Gastroesophageal sphincter (tissue), 4 donors: ENCODE measurements around the gene UAP1L1. TPM values are rescaled to one million over a fixed set of nuclear protein-coding genes. Genes with fewer than 3 reads are reported as not detected.
A peak's percentile ranks its signal among the peaks of the same experiment; 100 is the strongest.

Experiments
- ATAC-seq: fragments of 150-250 bp; one replicate; pipeline ENCODE4 v1.9.1; 2016; ENCODE audit warnings: mild to moderate bottlenecking, moderate library complexity
- H3K27ac ChIP-seq, 4 donors: fragments of 200-600 bp; sonication (generic) in 3 of 4; 1 replicate in 3 of 4; 2 replicates in 1 of 4; pipeline ENCODE4 v1.5.1; 2016 to 2019
- H3K27me3 ChIP-seq: fragments of 200-600 bp; sonication (generic); one replicate; pipeline ENCODE4 v1.5.1; 2019
- H3K36me3 ChIP-seq, 2 donors: fragments of 200-600 bp; sonication (generic); one replicate each; pipeline ENCODE4 v1.5.1; 2019; ENCODE audit warnings: control low read depth in 1 of 2
- H3K4me1 ChIP-seq, 3 donors: fragments of 200-600 bp; sonication (generic); 1 replicate in 2 of 3; 2 replicates in 1 of 3; pipeline ENCODE4 v1.5.1; 2016 to 2019; ENCODE audit warnings: control low read depth in 2 of 3
- H3K4me3 ChIP-seq, 2 donors: fragments of 200-600 bp; sonication (generic); one replicate each; pipeline ENCODE4 v1.5.1; 2019; ENCODE audit warnings: mild to moderate bottlenecking in 1 of 2, moderate library complexity in 1 of 2
- H3K9me3 ChIP-seq, 3 donors: fragments of 200-600 bp; sonication (generic); one replicate each; pipeline ENCODE4 v1.5.1; 2017 to 2019; ENCODE audit warnings: control low read depth in 2 of 3
- EP300 ChIP-seq: sonication (generic); formaldehyde crosslinking; IDR thresholded peaks from one replicate; pipeline ENCODE4 v1.6.1; 2017; ENCODE audit warnings: antibody characterized with exemption, mild to moderate bottlenecking
- POLR2A ChIP-seq, 2 donors: fragments of 450-650 bp; IDR thresholded peaks; one replicate each; pipeline ENCODE4 v1.6.1; 2017; ENCODE audit warnings: antibody characterized with exemption in 2 of 2, mild to moderate bottlenecking in 2 of 2, moderate library complexity in 1 of 2
- POLR2AphosphoS5 ChIP-seq: sonication (generic); formaldehyde crosslinking; IDR thresholded peaks from one replicate; pipeline ENCODE4 v1.6.1; 2017; ENCODE audit warnings: antibody characterized with exemption
- WGBS, 2 donors: methylation state at CpG; one replicate each; pipeline ENCODE4 v1.1.5; 2018; ENCODE audit warnings: low coverage in 1 of 2; 5-methylcytosine and 5-hydroxymethylcytosine counted together
- total RNA-seq, 4 donors: library from RNA; depleted of rRNA; stranded (reverse); fragments of >200 nt; gene quantifications; one replicate each; pipeline ENCODE4 v1.1.0, GENCODE V29; 2016
- TF ChIP-seq, protein P1 (sequence below), 4 experiments: fragments of 200-600 bp in 2 of 4; fragments of 450-650 bp in 2 of 4; sonication (generic) in 1 of 4; IDR thresholded peaks; one replicate each; pipeline ENCODE4 v1.5.1; 2017 to 2019; ENCODE audit warnings: antibody characterized with exemption in 4 of 4, mild to moderate bottlenecking in 2 of 4, moderate library complexity in 2 of 4

Gene UAP1L1
- total RNA-seq, 4 donors from 2014 or later: 4.2 to 7.3 (median 6.0) TPM

GRCh38 chr9:137069508-137070091, 7.7 kb upstream of the UAP1L1 start:
- H3K4me1 ChIP-seq: peaks cover 0 to 26% (median 0%) of the 10 kb centered on the region in 3 donors
- no peak for TF ChIP-seq EP300
- TF ChIP-seq POLR2AphosphoS5: no peak
- TF ChIP-seq, protein P1, sequence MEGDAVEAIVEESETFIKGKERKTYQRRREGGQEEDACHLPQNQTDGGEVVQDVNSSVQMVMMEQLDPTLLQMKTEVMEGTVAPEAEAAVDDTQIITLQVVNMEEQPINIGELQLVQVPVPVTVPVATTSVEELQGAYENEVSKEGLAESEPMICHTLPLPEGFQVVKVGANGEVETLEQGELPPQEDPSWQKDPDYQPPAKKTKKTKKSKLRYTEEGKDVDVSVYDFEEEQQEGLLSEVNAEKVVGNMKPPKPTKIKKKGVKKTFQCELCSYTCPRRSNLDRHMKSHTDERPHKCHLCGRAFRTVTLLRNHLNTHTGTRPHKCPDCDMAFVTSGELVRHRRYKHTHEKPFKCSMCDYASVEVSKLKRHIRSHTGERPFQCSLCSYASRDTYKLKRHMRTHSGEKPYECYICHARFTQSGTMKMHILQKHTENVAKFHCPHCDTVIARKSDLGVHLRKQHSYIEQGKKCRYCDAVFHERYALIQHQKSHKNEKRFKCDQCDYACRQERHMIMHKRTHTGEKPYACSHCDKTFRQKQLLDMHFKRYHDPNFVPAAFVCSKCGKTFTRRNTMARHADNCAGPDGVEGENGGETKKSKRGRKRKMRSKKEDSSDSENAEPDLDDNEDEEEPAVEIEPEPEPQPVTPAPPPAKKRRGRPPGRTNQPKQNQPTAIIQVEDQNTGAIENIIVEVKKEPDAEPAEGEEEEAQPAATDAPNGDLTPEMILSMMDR (IDR thresholded peaks at IDR 0.05): no peak
- TF ChIP-seq POLR2A (IDR thresholded peaks at IDR 0.05): no peak
- no CpG with 5 or more reads among the region's 52 CpGs for WGBS, 2 donors

DNA sequence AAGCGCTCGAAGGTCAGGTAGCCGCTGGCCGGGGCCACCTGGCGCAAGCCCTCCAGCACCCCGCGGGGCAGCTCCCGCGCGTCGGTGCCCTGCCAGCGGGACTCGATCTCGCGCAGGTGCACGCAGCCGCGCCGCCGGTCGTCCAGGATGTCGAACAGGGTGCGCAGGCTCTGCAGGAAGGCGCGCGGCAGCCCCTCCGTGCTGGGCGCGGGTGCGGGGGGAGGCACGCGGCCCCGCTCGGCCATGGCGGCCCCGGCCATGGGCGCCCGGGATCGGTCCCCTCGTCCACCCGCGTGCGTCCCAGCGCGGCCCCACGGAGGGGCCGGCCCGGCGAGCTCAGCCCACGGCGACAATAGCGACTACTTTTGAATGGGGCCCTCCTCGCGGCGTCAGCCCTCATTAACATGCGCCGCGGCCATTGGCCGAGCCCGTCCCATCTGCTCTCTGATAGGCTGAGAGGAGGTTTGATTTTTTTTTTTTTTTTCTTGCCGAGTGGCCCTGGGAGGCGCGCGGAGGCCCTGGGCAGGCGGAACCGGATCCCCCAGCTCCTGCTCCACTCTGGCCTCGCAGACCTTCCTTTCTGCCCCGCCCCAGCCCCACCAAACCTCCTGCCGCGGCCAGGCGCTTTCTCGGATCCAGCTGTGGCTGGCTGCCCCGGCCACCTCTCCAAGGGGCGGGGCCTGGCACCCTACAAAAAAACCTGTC, 7.0 kb upstream of the UAP1L1 start, which contains the start of gene SAPCD2:
Gene SAPCD2, minus strand, starts transcription at position 357 of the 705 bp plus-strand sequence. Its CDS starts 97 bp downstream, at position 260.
- ATAC-seq: peak; percentile 91
- H3K4me1 ChIP-seq: peaks cover 0 to 26% (median 0%) of the 10 kb centered on the region in 3 donors
- no peak for TF ChIP-seq POLR2AphosphoS5
- no peak for TF ChIP-seq POLR2A (IDR thresholded peaks at IDR 0.05)
- TF ChIP-seq, protein P1 (IDR thresholded peaks at IDR 0.05): no peak
- TF ChIP-seq EP300: no peak
- peak within 1 kb of the TSS; percentile 6 to 49 for H3K4me3 ChIP-seq
- H3K9me3 ChIP-seq: no peaks in the 10 kb centered on the region
- peak within 1 kb of the TSS in 3 of 4 donors; percentile 8 to 70 (median 60) for H3K27ac ChIP-seq
- 0% methylated on average over 7 of the region's 74 CpGs; no CpG with 5 or more reads in 1 of the 2 donors for WGBS, 2 donors
- H3K36me3 ChIP-seq: no peaks in the 10 kb centered on the region
- H3K27me3 ChIP-seq: peaks cover 27% of the 10 kb centered on the region

More at GRCh38 chr9:137069508-137070091, 7.7 kb upstream of the UAP1L1 start:
- Histone ChIP-seq H3K27ac (no peak overlapping the region), H3K27me3 (peaks cover 34% of the 10 kb centered on the region), H3K36me3 (no peaks in the 10 kb centered on the region), H3K9me3 (no peaks in the 10 kb centered on the region), H3K4me3 (peak overlapping the region in 1 of 2 donors; percentile 49)
- ATAC-seq: no peak

GRCh38 chr9:137070906-137071275, 6.4 kb upstream of the UAP1L1 start:
- Histone ChIP-seq H3K4me3 (peak overlapping the region in 1 of 2 donors; percentile 49), H3K9me3 (no peaks in the 10 kb centered on the region), H3K27ac (peak overlapping the region in 2 of 4 donors; percentile 60 to 70), H3K36me3 (no peaks in the 10 kb centered on the region), H3K27me3 (peaks cover 25% of the 10 kb centered on the region), H3K4me1 (peaks cover 0 to 26% (median 0%) of the 10 kb centered on the region in 3 donors)
- peak; percentile 21 for ATAC-seq
- WGBS, 2 donors: 21 to 27% methylated on average over 4 to 6 of the region's 6 CpGs
- TF ChIP-seq, protein P1 (IDR thresholded peaks at IDR 0.05): peak in 1 of 4 experiments; percentile 19
- TF ChIP-seq POLR2AphosphoS5: no peak

DNA sequence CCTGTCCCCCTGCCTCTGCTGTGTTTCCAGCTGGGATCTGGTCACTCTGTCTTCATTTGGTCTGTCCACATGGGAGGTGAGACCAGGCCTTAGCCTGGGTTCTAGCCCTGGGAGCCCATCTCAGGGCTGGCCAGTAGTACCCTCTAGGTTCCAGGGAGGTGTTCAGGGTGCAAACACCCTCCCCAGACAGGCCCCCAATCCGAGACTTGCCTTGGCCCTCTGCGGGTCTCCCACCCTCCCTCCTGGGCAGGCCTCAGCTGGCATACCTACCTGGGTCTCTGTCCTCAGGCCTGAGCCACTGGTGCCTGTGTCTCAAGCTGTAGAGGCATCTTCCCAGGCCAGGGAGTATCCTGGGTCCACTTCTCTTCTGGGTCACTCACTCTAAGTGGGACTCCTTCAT, 6.0 kb upstream of the UAP1L1 start:
- H3K4me3 ChIP-seq: no peak overlapping the region
- no CpG with 5 or more reads among the region's 2 CpGs for WGBS, 2 donors
- no peak for TF ChIP-seq POLR2A (IDR thresholded peaks at IDR 0.05)
- no peak for TF ChIP-seq EP300
- no peak for TF ChIP-seq POLR2AphosphoS5
- no peak for ATAC-seq
- H3K36me3 ChIP-seq: no peaks in the 10 kb centered on the region
- peak overlapping the region in 3 of 4 donors; percentile 8 to 70 (median 60) for H3K27ac ChIP-seq
- H3K9me3 ChIP-seq: no peaks in the 10 kb centered on the region
- peaks cover 25% of the 10 kb centered on the region for H3K27me3 ChIP-seq
- peaks cover 0 to 26% (median 0%) of the 10 kb centered on the region in 3 donors for H3K4me1 ChIP-seq

DNA sequence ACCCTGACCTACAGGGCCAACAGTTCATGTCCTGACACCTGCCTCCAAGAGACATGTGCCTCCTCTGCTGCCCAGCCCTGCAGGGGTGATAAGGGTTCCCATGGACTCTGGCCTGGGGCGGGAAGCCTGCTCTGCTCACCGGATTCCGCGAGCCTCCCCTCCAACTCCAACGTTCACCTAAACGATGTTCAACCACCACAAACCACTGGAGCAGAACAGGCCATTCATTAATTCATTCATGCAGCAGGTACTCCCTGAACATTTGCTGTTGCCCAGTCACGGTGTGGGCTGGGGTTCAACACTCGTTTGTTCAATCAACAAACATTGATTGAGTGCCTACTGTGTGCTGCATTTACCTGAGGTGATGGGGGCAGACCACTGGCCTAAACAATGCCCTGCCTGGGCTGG, 3.3 kb upstream of the UAP1L1 start:
- H3K36me3 ChIP-seq: peaks cover 0 to 7% of the 10 kb centered on the region in 2 donors
- no peak for ATAC-seq
- no peaks in the 10 kb centered on the region for H3K9me3 ChIP-seq
- 80 to 90% methylated on average over 1 to 8 of the region's 8 CpGs for WGBS, 2 donors
- H3K4me1 ChIP-seq: peaks cover 0 to 51% (median 13%) of the 10 kb centered on the region in 3 donors
- no peak overlapping the region for H3K27ac ChIP-seq
- H3K27me3 ChIP-seq: peaks cover 25% of the 10 kb centered on the region
- TF ChIP-seq EP300 (no peak), POLR2A (IDR thresholded peaks at IDR 0.05) (no peak), POLR2AphosphoS5 (no peak)
- TF ChIP-seq, protein P1 (IDR thresholded peaks at IDR 0.05): no peak
- no peak overlapping the region for H3K4me3 ChIP-seq
